Measurements from ENCODE around the gene KCNIP1.

The KCNIP1 gene

DNA sequence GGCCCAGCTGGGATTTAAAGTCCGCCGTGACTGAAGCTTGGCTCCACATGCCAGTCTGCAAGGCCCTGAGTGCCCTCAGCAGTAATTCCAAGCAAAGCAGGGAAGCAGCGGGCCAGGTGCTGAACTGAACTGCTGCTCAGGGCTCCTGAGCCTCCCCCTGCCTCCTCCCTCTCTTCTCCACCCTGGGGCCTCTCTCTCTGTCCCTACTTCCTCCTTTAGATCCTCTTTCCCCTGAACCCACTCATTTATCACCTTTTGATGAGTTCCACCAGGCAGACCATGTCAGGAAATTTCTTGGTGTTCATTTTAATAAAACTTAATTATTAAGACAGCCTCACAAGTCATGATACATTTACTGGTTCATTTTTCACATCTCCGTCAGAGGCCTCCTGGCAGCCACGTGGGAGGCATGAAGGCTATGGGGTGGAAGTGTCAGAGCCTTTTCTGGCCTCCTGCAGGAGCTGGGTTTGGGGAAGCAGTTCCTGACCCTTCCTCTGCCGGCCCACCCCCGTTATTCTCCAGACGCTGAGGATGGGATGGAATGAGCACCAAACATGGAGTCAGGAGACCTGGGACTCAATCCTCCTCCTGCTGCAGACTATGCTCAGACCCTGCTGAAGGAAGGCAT is 32.2 kb upstream of the KCNIP1 start:
- TF ChIP-seq TAF1 (IDR thresholded peaks at IDR 0.05; ENCODE audit: low read depth) (no peak), EP300 (IDR thresholded peaks at IDR 0.05; ENCODE audit: borderline replicate concordance) (no peak), CREB1 (IDR thresholded peaks at IDR 0.05; ENCODE audit: low read depth) (no peak), ZBTB7A (IDR thresholded peaks at IDR 0.05; ENCODE audit: low read depth) (no peak)
- TF ChIP-seq, protein P1, sequence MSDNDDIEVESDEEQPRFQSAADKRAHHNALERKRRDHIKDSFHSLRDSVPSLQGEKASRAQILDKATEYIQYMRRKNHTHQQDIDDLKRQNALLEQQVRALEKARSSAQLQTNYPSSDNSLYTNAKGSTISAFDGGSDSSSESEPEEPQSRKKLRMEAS (IDR thresholded peaks at IDR 0.05): no peak

DNA sequence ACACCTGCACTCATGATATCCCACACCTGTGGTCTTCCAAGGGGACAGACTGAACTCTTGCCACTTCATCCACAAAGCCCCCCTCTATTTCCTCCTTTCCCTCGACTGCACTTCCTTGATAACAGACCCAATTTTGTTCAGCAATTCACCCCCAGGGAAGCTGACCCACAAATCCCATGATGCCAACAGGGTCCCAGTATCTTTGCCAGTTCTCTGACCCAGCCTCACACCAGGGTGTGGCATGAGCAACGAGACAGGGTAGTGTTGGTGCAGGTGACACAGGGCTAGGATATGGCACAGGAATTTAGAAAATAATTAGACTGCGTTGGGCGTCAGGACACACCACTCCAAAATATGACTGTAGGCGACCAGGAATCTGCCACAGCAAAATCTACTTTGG is 30.2 kb upstream of the KCNIP1 start:
- TF ChIP-seq TCF12 (IDR thresholded peaks at IDR 0.05; ENCODE audit: low read depth) (no peak), TEAD4 (IDR thresholded peaks at IDR 0.05) (no peak)
- TF ChIP-seq, protein P2, sequence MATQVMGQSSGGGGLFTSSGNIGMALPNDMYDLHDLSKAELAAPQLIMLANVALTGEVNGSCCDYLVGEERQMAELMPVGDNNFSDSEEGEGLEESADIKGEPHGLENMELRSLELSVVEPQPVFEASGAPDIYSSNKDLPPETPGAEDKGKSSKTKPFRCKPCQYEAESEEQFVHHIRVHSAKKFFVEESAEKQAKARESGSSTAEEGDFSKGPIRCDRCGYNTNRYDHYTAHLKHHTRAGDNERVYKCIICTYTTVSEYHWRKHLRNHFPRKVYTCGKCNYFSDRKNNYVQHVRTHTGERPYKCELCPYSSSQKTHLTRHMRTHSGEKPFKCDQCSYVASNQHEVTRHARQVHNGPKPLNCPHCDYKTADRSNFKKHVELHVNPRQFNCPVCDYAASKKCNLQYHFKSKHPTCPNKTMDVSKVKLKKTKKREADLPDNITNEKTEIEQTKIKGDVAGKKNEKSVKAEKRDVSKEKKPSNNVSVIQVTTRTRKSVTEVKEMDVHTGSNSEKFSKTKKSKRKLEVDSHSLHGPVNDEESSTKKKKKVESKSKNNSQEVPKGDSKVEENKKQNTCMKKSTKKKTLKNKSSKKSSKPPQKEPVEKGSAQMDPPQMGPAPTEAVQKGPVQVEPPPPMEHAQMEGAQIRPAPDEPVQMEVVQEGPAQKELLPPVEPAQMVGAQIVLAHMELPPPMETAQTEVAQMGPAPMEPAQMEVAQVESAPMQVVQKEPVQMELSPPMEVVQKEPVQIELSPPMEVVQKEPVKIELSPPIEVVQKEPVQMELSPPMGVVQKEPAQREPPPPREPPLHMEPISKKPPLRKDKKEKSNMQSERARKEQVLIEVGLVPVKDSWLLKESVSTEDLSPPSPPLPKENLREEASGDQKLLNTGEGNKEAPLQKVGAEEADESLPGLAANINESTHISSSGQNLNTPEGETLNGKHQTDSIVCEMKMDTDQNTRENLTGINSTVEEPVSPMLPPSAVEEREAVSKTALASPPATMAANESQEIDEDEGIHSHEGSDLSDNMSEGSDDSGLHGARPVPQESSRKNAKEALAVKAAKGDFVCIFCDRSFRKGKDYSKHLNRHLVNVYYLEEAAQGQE (IDR thresholded peaks at IDR 0.05; ENCODE audit: low read depth): no peak

DNA sequence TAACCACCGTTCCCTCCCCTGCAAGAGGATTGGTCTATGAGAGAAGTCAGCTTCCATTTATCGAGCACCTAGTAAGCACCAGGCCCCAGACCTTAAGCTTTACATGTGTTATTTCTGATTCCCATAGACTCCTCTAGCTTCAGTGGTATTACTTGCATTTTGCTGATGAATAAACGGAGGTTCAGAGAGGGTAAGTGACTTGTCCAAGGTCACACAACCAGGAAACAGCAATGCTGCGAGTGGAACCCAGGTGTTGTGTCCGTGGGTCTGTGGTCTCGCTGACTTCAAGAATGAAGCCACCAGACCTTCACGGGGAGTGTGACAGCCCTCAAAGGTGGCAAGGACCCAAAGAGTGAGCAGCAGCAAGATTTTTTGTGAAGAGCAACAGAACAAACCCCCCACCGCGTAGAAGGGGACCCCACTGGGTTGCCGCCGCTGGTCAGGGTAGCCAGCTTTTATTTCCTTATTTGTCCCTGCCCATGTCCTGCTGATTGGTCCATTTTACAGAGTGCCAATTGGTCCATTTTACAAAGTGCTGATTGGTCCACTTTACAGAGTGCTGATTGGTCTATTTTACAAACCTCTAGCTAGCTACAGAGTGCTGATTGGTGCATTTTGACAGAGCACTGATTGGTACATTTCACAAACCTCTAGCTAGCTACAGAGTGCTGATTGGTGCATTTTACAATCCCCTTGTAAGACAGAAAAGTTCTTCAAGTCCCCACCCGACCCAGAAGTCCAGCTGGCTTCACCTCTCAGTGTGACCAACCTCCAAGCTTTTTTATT is 29.1 kb upstream of the KCNIP1 start:
- TF ChIP-seq NFIC (IDR thresholded peaks at IDR 0.05) (no peak), TCF12 (IDR thresholded peaks at IDR 0.05; ENCODE audit: low read depth) (no peak), FOXM1 (IDR thresholded peaks at IDR 0.05; ENCODE audit: borderline replicate concordance, low read depth) (no peak), TAF1 (IDR thresholded peaks at IDR 0.05; ENCODE audit: low read depth) (no peak), RAD21 (IDR thresholded peaks at IDR 0.05; ENCODE audit: low read depth) (no peak), EP300 (IDR thresholded peaks at IDR 0.05; ENCODE audit: borderline replicate concordance) (no peak), TEAD4 (IDR thresholded peaks at IDR 0.05) (no peak), CEBPB (IDR thresholded peaks at IDR 0.05) (no peak)
- TF ChIP-seq, protein P3, sequence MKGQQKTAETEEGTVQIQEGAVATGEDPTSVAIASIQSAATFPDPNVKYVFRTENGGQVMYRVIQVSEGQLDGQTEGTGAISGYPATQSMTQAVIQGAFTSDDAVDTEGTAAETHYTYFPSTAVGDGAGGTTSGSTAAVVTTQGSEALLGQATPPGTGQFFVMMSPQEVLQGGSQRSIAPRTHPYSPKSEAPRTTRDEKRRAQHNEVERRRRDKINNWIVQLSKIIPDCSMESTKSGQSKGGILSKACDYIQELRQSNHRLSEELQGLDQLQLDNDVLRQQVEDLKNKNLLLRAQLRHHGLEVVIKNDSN (IDR thresholded peaks at IDR 0.05): no peak
- TF ChIP-seq, protein P2 (IDR thresholded peaks at IDR 0.05; ENCODE audit: low read depth): no peak
- TF ChIP-seq, protein P1 (IDR thresholded peaks at IDR 0.05): no peak

DNA sequence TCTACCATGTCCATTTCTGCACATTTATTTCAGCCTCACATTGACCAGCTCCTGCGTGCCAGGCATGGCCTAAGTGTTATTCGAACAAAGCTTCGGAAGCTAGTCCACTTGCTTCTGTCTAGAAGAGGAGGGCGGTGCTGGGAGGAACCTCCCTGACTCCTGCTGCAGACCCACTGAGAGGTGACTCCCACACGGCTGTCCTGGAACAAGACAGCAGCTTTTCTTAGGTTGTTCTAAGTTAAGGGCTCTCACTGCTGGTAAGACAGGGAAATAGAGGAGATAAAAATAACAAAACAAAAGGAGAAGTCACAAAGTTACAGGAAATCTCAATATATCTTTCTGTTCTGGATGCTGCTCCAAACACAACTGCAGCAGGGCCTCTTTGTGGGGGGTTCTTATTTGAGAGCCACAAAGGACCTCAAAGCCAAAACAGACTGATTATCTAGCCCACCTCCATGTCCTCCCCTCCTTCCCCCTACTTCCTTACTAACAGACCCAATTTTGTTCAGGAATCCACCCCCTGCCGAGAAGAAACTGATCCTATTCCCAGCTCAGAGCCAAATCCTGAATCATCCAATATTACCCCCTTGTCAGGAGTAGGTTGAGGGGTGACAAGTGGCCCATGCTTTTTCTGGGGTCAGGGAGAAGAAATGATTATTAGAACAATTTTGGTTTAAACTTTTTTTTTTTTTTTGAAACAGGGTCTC is 28.4 kb upstream of the KCNIP1 start:
- no peak for TF ChIP-seq CREB1 (IDR thresholded peaks at IDR 0.05; ENCODE audit: low read depth)
- TF ChIP-seq, protein P2 (IDR thresholded peaks at IDR 0.05; ENCODE audit: low read depth): no peak
- no peak for TF ChIP-seq FOXM1 (IDR thresholded peaks at IDR 0.05; ENCODE audit: borderline replicate concordance, low read depth)
- TF ChIP-seq NFIC (IDR thresholded peaks at IDR 0.05): no peak

DNA sequence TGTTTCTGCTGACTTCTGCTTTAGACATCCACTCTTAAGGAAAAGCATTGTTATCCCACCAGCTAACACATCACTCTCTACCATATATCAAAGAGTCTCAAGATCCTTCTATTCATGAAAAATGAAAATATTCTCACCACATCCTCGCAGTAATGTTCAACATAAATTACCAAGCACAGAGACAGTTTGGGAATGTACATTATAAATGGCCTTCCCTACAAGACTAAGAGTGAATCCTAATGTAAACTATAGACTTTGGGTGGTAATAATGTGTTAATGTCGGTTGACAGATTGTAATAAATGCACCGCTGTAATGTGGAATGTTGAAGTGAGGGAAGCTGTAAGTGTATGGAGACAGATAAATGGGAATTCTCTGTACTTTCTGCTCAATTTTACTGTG is 27.1 kb upstream of the KCNIP1 start:
- TF ChIP-seq TEAD4 (IDR thresholded peaks at IDR 0.05) (no peak), EGR1 (IDR thresholded peaks at IDR 0.05) (no peak), TCF12 (IDR thresholded peaks at IDR 0.05; ENCODE audit: low read depth) (no peak)
- TF ChIP-seq, protein P2 (IDR thresholded peaks at IDR 0.05; ENCODE audit: low read depth): no peak
- TF ChIP-seq, protein P1 (IDR thresholded peaks at IDR 0.05): no peak

All from Ishikawa (cell line).